A673 (cell line): ENCODE results near the gene TESPA1. TPM values are rescaled to one million over a fixed set of nuclear protein-coding genes. Genes with fewer than 3 reads are reported as not detected.

Source experiments
- BruUV-seq: library from RNA; stranded (reverse); fragments of 400-500 nt; replicated peaks from 2 replicates; lab custom pipeline; 2021; lab: Mats Ljungman, UMichigan
- CTCF ChIA-PET: fragments of 300-600 bp; sonication (Branson Sonifier 250); formaldehyde crosslinking; loops from one replicate; lab custom pipeline; 2022; ENCODE audit warnings: antibody characterized with exemption; lab: Charles Lee
- POLR2A ChIA-PET: fragments of 300-600 bp; sonication (Branson Sonifier 250); formaldehyde crosslinking; loops from one replicate; lab custom pipeline; 2022; ENCODE audit warnings: antibody characterized with exemption; ENCODE audit not compliant: low non-redundant PET; lab: Charles Lee
- DNase-seq: peaks from one replicate; pipeline ENCODE4 v3.0.0-alpha.2; 2015; ENCODE audit warnings: low spot score
- H3K27ac ChIP-seq: fragments of 200-600 bp; sonication (generic); 2 replicates; pipeline ENCODE4 v1.5.1; 2016; ENCODE audit warnings: mixed run types, low read depth, mild to moderate bottlenecking, mixed read lengths, antibody characterized with exemption, low read length; ENCODE audit not compliant: poor library complexity, severe bottlenecking
- H3K27me3 ChIP-seq: fragments of 200-600 bp; sonication (generic); replicated peaks from 2 replicates; pipeline ENCODE4 v1.6.1; 2017; ENCODE audit warnings: mixed run types, low read depth, mild to moderate bottlenecking, mixed read lengths, antibody characterized with exemption, low read length; ENCODE audit not compliant: insufficient read depth, poor library complexity
- H3K36me3 ChIP-seq: fragments of 200-600 bp; sonication (generic); 2 replicates; pipeline ENCODE4 v1.6.1; 2016; ENCODE audit warnings: mixed run types, mild to moderate bottlenecking, mixed read lengths, antibody characterized with exemption, low read length; ENCODE audit not compliant: insufficient read depth, poor library complexity, severe bottlenecking
- H3K4me1 ChIP-seq: fragments of 200-600 bp; sonication (generic); 2 replicates; pipeline ENCODE4 v1.6.1; 2017; ENCODE audit warnings: mixed run types, mild to moderate bottlenecking, mixed read lengths, antibody characterized with exemption, low read length; ENCODE audit not compliant: insufficient read depth, poor library complexity, severe bottlenecking
- H3K4me3 ChIP-seq: fragments of 200-600 bp; sonication (generic); 2 replicates; pipeline ENCODE4 v1.5.1; 2016; ENCODE audit warnings: low read depth, mixed run types, mild to moderate bottlenecking, mixed read lengths, low read length; ENCODE audit not compliant: poor library complexity, severe bottlenecking
- H3K9me3 ChIP-seq: fragments of 200-600 bp; sonication (generic); 2 replicates; pipeline ENCODE4 v1.6.1; 2016; ENCODE audit warnings: mixed run types, low read depth, mild to moderate bottlenecking, mixed read lengths, antibody characterized with exemption, low read length; ENCODE audit not compliant: poor library complexity, severe bottlenecking
- EZH2 ChIP-seq: fragments of 200-600 bp; sonication (generic); IDR thresholded peaks from 2 replicates; pipeline ENCODE4 v1.6.1; 2017; ENCODE audit warnings: borderline replicate concordance, low read depth, mild to moderate bottlenecking, mixed read lengths, antibody characterized with exemption, low read length; ENCODE audit not compliant: poor library complexity, severe bottlenecking
- intact Hi-C: fragments of 100-400 bp; cut with micrococcal nuclease; formaldehyde crosslinking; loops from one replicate; pipeline ENCODE4 v1.10.0; 2022; ENCODE audit not compliant: unreplicated experiment
- total RNA-seq: library from RNA; stranded (reverse); gene quantifications from 2 replicates; pipeline ENCODE4 v1.2.3, GENCODE V29; 2021
- TF ChIP-seq, protein P1 (sequence below): fragments of 300-800, 200-600 bp; sonication (generic); conservative IDR thresholded peaks from 2 replicates; pipeline ENCODE4 v1.5.1; 2017; ENCODE audit warnings: low read depth, mild to moderate bottlenecking, antibody characterized with exemption, low read length, moderate library complexity, mixed read lengths

Gene TESPA1
- total RNA-seq, 1 experiment from 2014 or later: not detected

DNA sequence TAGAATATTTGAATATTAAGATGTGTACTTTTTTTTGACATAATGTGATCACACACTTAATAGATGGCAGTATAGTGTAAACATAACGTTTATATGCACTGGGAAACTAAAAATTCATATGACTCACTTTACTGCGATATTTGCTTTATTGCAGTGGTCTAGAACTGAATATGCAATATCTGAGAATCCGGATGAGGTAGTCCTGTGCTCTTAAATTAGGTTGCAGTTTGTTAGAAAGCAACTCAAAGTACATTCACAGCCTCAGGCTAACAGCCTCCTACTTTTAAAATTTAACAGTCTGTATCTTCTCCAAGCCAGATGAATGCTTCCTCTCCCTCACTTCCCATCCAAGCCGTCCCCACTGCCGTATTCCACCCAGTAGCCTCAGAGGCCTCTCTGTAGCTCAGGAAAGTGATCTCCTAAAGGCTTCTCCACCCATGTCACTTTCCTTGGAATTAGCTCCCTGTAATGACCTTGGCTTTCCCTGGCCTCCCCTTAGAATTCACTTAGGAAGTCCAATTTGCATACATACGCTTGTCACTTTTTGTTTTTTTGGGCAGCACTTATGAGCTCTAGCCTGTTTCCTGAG lies 43.7 kb downstream of the TESPA1 start:
- H3K4me1 ChIP-seq: no peaks in the 10 kb centered on the region

DNA sequence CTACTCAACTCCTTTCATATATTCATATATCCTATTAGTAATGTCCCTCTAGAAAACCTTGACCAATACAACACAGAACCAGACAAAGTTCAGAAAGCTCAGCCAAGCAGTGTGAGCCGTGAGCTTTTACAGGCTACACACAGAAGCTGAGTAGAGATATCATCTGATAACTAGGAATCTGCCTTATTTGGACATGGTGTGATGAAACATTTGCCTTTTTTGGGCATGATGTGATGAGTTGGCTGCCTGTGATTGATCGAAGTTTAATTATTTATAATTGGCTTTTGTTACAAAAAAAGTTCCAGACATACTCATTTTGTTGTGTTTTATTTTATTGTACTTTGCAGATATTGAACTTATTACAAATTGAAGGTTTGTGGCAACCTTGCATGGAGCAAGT lies 46.6 kb downstream of the TESPA1 start:
- BruUV-seq: no TSS peak
- no peaks in the 10 kb centered on the region for H3K4me1 ChIP-seq
- CTCF ChIA-PET: no interaction called here
- intact Hi-C loops: no loop called here
- H3K27ac ChIP-seq: no peak overlapping the region
- POLR2A ChIA-PET: no interaction called here
- no peak overlapping the region for H3K4me3 ChIP-seq
- H3K27me3 ChIP-seq: no peaks in the 10 kb centered on the region
- no peaks in the 10 kb centered on the region for H3K9me3 ChIP-seq
- H3K36me3 ChIP-seq: no peaks in the 10 kb centered on the region
- DNase-seq: no peak
- TF ChIP-seq, protein P1, sequence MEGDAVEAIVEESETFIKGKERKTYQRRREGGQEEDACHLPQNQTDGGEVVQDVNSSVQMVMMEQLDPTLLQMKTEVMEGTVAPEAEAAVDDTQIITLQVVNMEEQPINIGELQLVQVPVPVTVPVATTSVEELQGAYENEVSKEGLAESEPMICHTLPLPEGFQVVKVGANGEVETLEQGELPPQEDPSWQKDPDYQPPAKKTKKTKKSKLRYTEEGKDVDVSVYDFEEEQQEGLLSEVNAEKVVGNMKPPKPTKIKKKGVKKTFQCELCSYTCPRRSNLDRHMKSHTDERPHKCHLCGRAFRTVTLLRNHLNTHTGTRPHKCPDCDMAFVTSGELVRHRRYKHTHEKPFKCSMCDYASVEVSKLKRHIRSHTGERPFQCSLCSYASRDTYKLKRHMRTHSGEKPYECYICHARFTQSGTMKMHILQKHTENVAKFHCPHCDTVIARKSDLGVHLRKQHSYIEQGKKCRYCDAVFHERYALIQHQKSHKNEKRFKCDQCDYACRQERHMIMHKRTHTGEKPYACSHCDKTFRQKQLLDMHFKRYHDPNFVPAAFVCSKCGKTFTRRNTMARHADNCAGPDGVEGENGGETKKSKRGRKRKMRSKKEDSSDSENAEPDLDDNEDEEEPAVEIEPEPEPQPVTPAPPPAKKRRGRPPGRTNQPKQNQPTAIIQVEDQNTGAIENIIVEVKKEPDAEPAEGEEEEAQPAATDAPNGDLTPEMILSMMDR: no peak
- no peak for TF ChIP-seq EZH2

More for the DNA sequence above, 43.7 kb downstream of the TESPA1 start:
- Histone ChIP-seq H3K4me3 (no peak overlapping the region), H3K9me3 (no peaks in the 10 kb centered on the region), H3K27ac (no peak overlapping the region), H3K27me3 (no peaks in the 10 kb centered on the region), H3K36me3 (no peaks in the 10 kb centered on the region)
- no TSS peak for BruUV-seq
- TF ChIP-seq EZH2: no peak
- TF ChIP-seq, protein P1: no peak
- ChIA-PET POLR2A (no interaction called here), CTCF (no interaction called here)
- no peak for DNase-seq
- intact Hi-C loops: no loop called here

DNA sequence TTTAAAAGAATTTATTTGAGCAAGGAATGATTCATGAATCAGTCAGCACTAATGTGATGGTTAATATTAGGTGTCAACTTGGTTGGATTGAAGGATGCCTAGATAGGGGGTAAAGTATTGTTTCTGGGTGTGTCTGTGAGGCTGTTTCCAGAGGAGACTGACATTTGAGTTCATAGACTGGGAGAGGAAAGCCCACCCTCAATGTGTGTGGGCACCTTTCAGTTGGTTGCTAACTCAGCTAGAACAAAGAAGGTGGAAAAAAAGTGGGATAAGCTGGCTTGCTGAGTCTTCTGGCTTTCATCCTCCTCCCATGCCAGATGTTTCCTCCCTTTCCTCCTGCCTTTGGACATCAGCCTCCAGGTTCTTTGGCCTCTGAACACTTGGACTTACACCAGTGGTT lies 47.2 kb downstream of the TESPA1 start:
- no peak for DNase-seq
- H3K4me3 ChIP-seq: no peak overlapping the region
- H3K4me1 ChIP-seq: no peaks in the 10 kb centered on the region
- H3K27me3 ChIP-seq: no peaks in the 10 kb centered on the region
- no TSS peak for BruUV-seq
- no peaks in the 10 kb centered on the region for H3K36me3 ChIP-seq
- intact Hi-C loops: no loop called here
- POLR2A ChIA-PET: no interaction called here
- TF ChIP-seq EZH2: no peak
- TF ChIP-seq, protein P1: no peak
- CTCF ChIA-PET: no interaction called here
- no peak overlapping the region for H3K27ac ChIP-seq
- no peaks in the 10 kb centered on the region for H3K9me3 ChIP-seq
